ENCODE measurements around the gene DLG4. TPM values are rescaled to one million over a fixed set of nuclear protein-coding genes. Genes with fewer than 3 reads are reported as not detected.

Gene DLG4
- total RNA-seq, 1 donor from 2014 or later = 44.3 TPM

DNA sequence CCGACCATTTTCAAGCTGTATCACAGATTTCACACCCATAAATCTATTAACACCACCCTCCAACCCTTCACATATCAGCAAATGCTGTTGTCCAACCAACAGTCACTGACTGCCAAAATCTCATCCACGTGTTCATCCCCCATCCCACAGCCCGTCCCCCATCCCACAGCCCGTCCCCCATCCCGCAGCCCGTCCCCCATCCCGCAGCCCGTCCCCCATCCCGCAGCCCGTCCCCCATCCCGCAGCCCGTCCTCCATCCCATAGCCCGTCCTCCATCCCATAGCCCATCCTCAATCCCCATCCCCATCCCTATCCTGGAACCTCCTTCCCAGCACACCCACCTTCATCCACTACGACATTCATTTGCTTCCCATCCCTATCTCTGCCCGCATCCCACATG, 14.1 kb downstream of the DLG4 start:
- no peak for DNase-seq (ENCODE audit: low spot score)
- Mint-ChIP-seq H3K4me3 (ENCODE audit: unreplicated experiment) (peak overlapping the region; percentile 81), H3K36me3 (ENCODE audit: low read depth, unreplicated experiment) (peaks cover 34% of the 10 kb centered on the region)

DNA sequence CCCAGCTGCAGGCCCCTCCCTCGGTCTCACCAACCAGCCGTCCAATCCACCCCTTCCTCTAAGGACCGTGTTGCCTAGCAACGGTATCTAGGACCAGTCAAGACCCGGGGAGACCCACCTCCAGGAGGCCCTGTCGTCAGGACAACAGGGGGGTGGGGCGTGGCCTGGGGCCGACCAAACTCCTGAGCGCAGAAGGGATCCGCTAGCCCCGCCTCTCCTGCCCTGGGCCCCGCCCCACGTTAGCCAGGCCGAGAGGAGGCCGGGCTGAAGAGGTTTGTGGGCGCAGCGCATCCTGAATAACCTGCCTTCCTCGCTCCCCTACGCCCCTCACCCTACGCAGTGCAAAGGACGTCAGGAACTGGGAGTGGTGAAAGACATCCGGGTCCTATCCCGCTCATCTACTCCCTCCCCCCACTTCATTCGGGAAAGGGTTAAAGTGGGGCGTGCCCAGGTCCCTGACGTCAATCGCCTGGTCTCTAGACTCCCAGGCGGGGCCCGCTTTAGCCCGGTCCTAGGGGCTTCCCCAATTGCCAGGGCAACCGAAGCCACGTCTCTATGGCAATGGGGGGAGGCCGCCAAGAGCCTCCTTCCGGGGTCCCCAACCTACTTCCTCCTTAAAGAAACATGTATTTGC, 14.7 kb downstream of the DLG4 start:
- H3K36me3 Mint-ChIP-seq (ENCODE audit: low read depth, unreplicated experiment) = peaks cover 34% of the 10 kb centered on the region

More for the DNA sequence above, 14.1 kb downstream of the DLG4 start:
- Mint-ChIP-seq H3K9me3 (ENCODE audit: unreplicated experiment) (no peaks in the 10 kb centered on the region), H3K27ac (ENCODE audit: unreplicated experiment) (peak overlapping the region; percentile 90), H3K4me1 (ENCODE audit: unreplicated experiment) (peaks cover 25% of the 10 kb centered on the region), H3K27me3 (ENCODE audit: unreplicated experiment) (peaks cover 21% of the 10 kb centered on the region)
- TF ChIP-seq, protein P1, sequence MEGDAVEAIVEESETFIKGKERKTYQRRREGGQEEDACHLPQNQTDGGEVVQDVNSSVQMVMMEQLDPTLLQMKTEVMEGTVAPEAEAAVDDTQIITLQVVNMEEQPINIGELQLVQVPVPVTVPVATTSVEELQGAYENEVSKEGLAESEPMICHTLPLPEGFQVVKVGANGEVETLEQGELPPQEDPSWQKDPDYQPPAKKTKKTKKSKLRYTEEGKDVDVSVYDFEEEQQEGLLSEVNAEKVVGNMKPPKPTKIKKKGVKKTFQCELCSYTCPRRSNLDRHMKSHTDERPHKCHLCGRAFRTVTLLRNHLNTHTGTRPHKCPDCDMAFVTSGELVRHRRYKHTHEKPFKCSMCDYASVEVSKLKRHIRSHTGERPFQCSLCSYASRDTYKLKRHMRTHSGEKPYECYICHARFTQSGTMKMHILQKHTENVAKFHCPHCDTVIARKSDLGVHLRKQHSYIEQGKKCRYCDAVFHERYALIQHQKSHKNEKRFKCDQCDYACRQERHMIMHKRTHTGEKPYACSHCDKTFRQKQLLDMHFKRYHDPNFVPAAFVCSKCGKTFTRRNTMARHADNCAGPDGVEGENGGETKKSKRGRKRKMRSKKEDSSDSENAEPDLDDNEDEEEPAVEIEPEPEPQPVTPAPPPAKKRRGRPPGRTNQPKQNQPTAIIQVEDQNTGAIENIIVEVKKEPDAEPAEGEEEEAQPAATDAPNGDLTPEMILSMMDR (IDR thresholded peaks at IDR 0.05; ENCODE audit: unreplicated experiment) = no peak

DNA sequence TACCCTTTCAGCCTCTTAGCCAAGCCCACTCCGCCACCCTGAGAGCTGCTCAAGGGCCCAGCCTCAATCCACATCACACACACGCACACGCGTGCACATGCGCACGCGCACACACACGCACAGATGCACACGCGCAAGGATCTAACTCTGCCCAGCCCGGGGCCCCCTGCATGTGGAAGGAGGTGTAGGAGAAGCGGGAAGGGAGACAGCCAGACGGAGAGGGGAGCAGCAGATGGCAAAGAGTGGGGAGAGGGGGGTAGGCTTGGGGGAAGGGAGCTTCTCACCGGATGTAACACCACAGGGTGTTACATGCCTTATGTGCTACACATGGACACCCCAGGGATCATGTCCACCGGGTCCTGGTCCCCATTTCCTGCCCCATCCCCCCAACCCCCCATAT, 15.3 kb downstream of the DLG4 start:
- Mint-ChIP-seq H3K9me3 (ENCODE audit: unreplicated experiment) (no peaks in the 10 kb centered on the region), H3K4me1 (ENCODE audit: unreplicated experiment) (peaks cover 21% of the 10 kb centered on the region), H3K27ac (ENCODE audit: unreplicated experiment) (peak overlapping the region; percentile 70), H3K4me3 (ENCODE audit: unreplicated experiment) (peak overlapping the region; percentile 81), H3K27me3 (ENCODE audit: unreplicated experiment) (peaks cover 19% of the 10 kb centered on the region), H3K36me3 (ENCODE audit: low read depth, unreplicated experiment) (peaks cover 34% of the 10 kb centered on the region)
- TF ChIP-seq, protein P1 (IDR thresholded peaks at IDR 0.05; ENCODE audit: unreplicated experiment) = no peak
- DNase-seq (ENCODE audit: low spot score) = no peak

More for the DNA sequence above, 14.7 kb downstream of the DLG4 start:
- Mint-ChIP-seq H3K27me3 (ENCODE audit: unreplicated experiment) (peaks cover 21% of the 10 kb centered on the region), H3K9me3 (ENCODE audit: unreplicated experiment) (no peaks in the 10 kb centered on the region), H3K4me3 (ENCODE audit: unreplicated experiment) (peak overlapping the region; percentile 81), H3K27ac (ENCODE audit: unreplicated experiment) (peak overlapping the region; percentile 83), H3K4me1 (ENCODE audit: unreplicated experiment) (peaks cover 21% of the 10 kb centered on the region)
- TF ChIP-seq, protein P1 (IDR thresholded peaks at IDR 0.05; ENCODE audit: unreplicated experiment) = no peak
- DNase-seq (ENCODE audit: low spot score) = peak; percentile 89

DNA sequence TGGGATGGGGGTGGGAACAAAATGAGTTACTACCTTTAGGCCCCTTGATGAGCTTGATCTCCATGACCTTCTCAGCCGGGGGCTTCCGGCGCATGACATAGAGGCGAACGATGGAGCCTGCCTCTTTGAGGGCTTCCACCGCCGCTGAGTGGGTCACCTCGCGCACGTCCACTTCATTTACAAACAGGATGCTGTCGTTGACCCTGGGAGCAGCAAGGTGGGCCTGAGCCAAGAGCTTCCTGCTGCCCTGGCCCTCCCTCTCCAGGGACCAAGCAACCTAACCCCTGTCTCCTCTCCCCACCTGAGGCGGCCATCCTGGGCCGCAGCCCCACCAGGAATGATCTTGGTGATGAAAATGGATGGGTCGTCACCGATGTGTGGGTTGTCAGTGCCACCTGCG, 16.2 kb downstream of the DLG4 start:
- no peak for DNase-seq (ENCODE audit: low spot score)
- TF ChIP-seq, protein P1 (IDR thresholded peaks at IDR 0.05; ENCODE audit: unreplicated experiment) = no peak
- Mint-ChIP-seq H3K36me3 (ENCODE audit: low read depth, unreplicated experiment) (peaks cover 34% of the 10 kb centered on the region), H3K4me1 (ENCODE audit: unreplicated experiment) (peaks cover 18% of the 10 kb centered on the region), H3K27ac (ENCODE audit: unreplicated experiment) (no peak overlapping the region), H3K27me3 (ENCODE audit: unreplicated experiment) (peaks cover 19% of the 10 kb centered on the region), H3K9me3 (ENCODE audit: unreplicated experiment) (no peaks in the 10 kb centered on the region), H3K4me3 (ENCODE audit: unreplicated experiment) (no peak overlapping the region)

DNA sequence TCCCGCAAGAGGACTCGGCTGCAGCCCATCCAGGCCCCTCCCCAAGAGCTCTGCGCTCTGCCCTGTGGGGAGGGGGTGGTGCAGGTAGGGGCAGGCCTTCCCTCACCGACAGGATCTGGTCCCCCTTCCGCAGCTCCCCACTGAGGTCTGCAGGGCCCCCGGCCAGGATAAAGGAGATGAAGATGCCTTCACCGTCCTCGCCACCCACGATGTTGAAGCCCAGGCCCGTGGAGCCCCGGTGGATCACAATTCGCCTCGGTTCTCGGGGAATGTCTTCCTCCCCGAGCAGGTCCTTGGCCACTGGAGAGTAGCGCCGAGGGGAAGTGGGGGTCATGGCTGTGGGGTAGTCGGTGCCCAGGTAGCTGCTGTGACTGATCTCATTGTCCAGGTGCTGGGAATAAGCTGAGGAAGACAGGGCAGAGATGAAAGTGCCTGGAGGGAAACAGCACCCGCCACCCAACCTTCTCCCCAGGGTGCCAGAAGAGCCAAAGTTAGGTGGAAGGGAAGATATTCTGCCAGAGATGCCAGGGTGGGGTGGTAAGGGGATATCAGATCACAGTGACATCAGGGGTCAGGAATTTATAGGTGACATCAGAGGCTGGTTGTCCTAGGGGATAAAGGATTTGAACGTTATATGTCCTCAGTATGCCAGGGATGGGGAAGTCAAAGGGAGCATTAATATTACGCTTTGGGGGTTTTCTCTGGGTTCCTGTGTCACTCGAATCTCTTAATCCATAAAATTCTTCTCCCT, 22.8 kb downstream of the DLG4 start:
- Mint-ChIP-seq H3K27me3 (ENCODE audit: unreplicated experiment) (peaks cover 11% of the 10 kb centered on the region), H3K4me1 (ENCODE audit: unreplicated experiment) (peaks cover 3% of the 10 kb centered on the region), H3K36me3 (ENCODE audit: low read depth, unreplicated experiment) (peaks cover 38% of the 10 kb centered on the region), H3K27ac (ENCODE audit: unreplicated experiment) (no peak overlapping the region), H3K4me3 (ENCODE audit: unreplicated experiment) (peak overlapping the region; percentile 49), H3K9me3 (ENCODE audit: unreplicated experiment) (no peaks in the 10 kb centered on the region)
- TF ChIP-seq, protein P1 (IDR thresholded peaks at IDR 0.05; ENCODE audit: unreplicated experiment) = no peak
- DNase-seq (ENCODE audit: low spot score) = no peak
